SW480 (cell line): ENCODE data around the gene DIO1.
"Not testable (repeated sequence)": the region's sequence is repeated elsewhere in the genome, so short reads cannot be mapped to it uniquely, and the experiment has no call there.

Experiments
- DNase-seq: peaks from one replicate; pipeline ENCODE4 v3.0.0-alpha.2; 2016; ENCODE audit warnings: low spot score

DIO1 gene

GRCh38 chr1:53893999-53894636 lies at the start of gene DIO1:
DIO1 (plus strand) TSS chr1:53894187; CDS start chr1:53894211, 24 bp downstream.
- DNase-seq: no peak

GRCh38 chr1:53847980-53848379 lies 46.0 kb upstream of the DIO1 start:
- DNase-seq: no peak

- no peak for DNase-seq
These were observed 43.8 kb upstream of the DIO1 start for GRCh38 chr1:53850082-53850673.

- DNase-seq: no peak
These were observed 42.3 kb upstream of the DIO1 start for GRCh38 chr1:53851571-53852285.

- DNase-seq: peak; percentile 61
These were observed 33.0 kb upstream of the DIO1 start for GRCh38 chr1:53860967-53861411.

GRCh38 chr1:53862507-53862906 lies 31.5 kb upstream of the DIO1 start:
- no peak for DNase-seq

- DNase-seq: no peak
These were observed 25.4 kb upstream of the DIO1 start for GRCh38 chr1:53868565-53868964.

GRCh38 chr1:53869454-53870117 lies 24.4 kb upstream of the DIO1 start:
- no peak for DNase-seq

- DNase-seq: no peak
These were observed 22.8 kb upstream of the DIO1 start for GRCh38 chr1:53871221-53871620.

- no peak for DNase-seq
These were observed 22.1 kb upstream of the DIO1 start for GRCh38 chr1:53871773-53872484.

- not testable (repeated sequence) for DNase-seq
These were observed 18.8 kb upstream of the DIO1 start for GRCh38 chr1:53875150-53875549.

GRCh38 chr1:53878492-53879105 lies 15.4 kb upstream of the DIO1 start:
- peak; percentile 59 for DNase-seq

- not testable (repeated sequence) for DNase-seq
These were observed 12.1 kb upstream of the DIO1 start for GRCh38 chr1:53881853-53882252.

GRCh38 chr1:53883600-53883999 lies 10.4 kb upstream of the DIO1 start:
- DNase-seq: not testable (repeated sequence)

- no peak for DNase-seq
These were observed 5.3 kb upstream of the DIO1 start for GRCh38 chr1:53888681-53889080.

- DNase-seq: peak; percentile 84
These were observed 4.4 kb upstream of the DIO1 start, which contains the start of gene YIPF1 for GRCh38 chr1:53889304-53890298. YIPF1 (minus strand) TSS chr1:53889797; CDS start chr1:53888937, 860 bp downstream.

- no peak for DNase-seq
These were observed 3.5 kb upstream of the DIO1 start for GRCh38 chr1:53890522-53890941.

GRCh38 chr1:53891018-53891417 lies 3.0 kb upstream of the DIO1 start:
- no peak for DNase-seq

GRCh38 chr1:53891678-53892077 lies 2.3 kb upstream of the DIO1 start:
- no peak for DNase-seq

GRCh38 chr1:53892911-53893310 lies 1.1 kb upstream of the DIO1 start:
- no peak for DNase-seq
